Activated CD8-positive, alpha-beta memory T cell treated with anti-CD3 and anti-CD28 coated beads for 36 hours (primary cell): Measurements from ENCODE around the gene DAAM2. TPM values are rescaled to one million over a fixed set of nuclear protein-coding genes. Genes with fewer than 3 reads are reported as not detected.

ENCODE experiments used
- CTCF ChIA-PET: fragments of 350-600 bp; sonication (Branson Sonifier 250); formaldehyde crosslinking; loops from one replicate; lab custom pipeline; 2021; ENCODE audit warnings: antibody characterized with exemption; lab: Charles Lee
- POLR2A ChIA-PET: fragments of 350-600 bp; sonication (Branson Sonifier 250); formaldehyde crosslinking; loops from one replicate; lab custom pipeline; 2021; ENCODE audit warnings: antibody characterized with exemption; lab: Charles Lee
- total RNA-seq, 2 experiments: library from RNA; stranded (reverse); gene quantifications; one replicate each; pipeline ENCODE4 v1.2.3, GENCODE V29; 2021

DAAM2 gene
- total RNA-seq, 2 experiments from 2014 or later = not detected

GRCh38 chr6:39917329-39917728, 125.2 kb downstream of the DAAM2 start:
- ChIA-PET CTCF (no interaction called here), POLR2A (no interaction called here)

- ChIA-PET POLR2A (no interaction called here), CTCF (no interaction called here)
Observed at GRCh38 chr6:39917981-39918380, 125.8 kb downstream of the DAAM2 start.

- POLR2A ChIA-PET = no interaction called here
- CTCF ChIA-PET = no interaction called here
Observed at GRCh38 chr6:39918831-39919230, 126.7 kb downstream of the DAAM2 start.

- ChIA-PET CTCF (no interaction called here), POLR2A (no interaction called here)
Observed at GRCh38 chr6:39920157-39920556, 128.0 kb downstream of the DAAM2 start.

GRCh38 chr6:39922821-39923220, 130.6 kb downstream of the DAAM2 start:
- CTCF ChIA-PET = no interaction called here
- POLR2A ChIA-PET = no interaction called here

- ChIA-PET POLR2A (no interaction called here), CTCF (no interaction called here)
Observed at GRCh38 chr6:39923394-39923793, 131.2 kb downstream of the DAAM2 start.

GRCh38 chr6:39923861-39924260, 131.7 kb downstream of the DAAM2 start:
- ChIA-PET POLR2A (no interaction called here), CTCF (no interaction called here)

GRCh38 chr6:39924283-39924682, 132.1 kb downstream of the DAAM2 start:
- ChIA-PET CTCF (no interaction called here), POLR2A (no interaction called here)

- ChIA-PET POLR2A (no interaction called here), CTCF (no interaction called here)
Observed at GRCh38 chr6:39925191-39925930, 133.2 kb downstream of the DAAM2 start.

- ChIA-PET POLR2A (no interaction called here), CTCF (no interaction called here)
Observed at GRCh38 chr6:39925931-39926290, 133.7 kb downstream of the DAAM2 start.

GRCh38 chr6:39926668-39927067, 134.5 kb downstream of the DAAM2 start:
- CTCF ChIA-PET = no interaction called here

GRCh38 chr6:39927159-39927558, 135.0 kb downstream of the DAAM2 start:
- CTCF ChIA-PET = no interaction called here
- POLR2A ChIA-PET = no interaction called here

More at GRCh38 chr6:39926668-39927067, 134.5 kb downstream of the DAAM2 start:
- POLR2A ChIA-PET = no interaction called here

GRCh38 chr6:39929039-39929732, 137.0 kb downstream of the DAAM2 start:
- ChIA-PET CTCF (no interaction called here), POLR2A (no interaction called here)

GRCh38 chr6:39929733-39930461, 137.7 kb downstream of the DAAM2 start:
- ChIA-PET POLR2A (no interaction called here), CTCF (no interaction called here)

- CTCF ChIA-PET = no interaction called here
- POLR2A ChIA-PET = no interaction called here
Observed at GRCh38 chr6:39930540-39930939, 138.4 kb downstream of the DAAM2 start.

GRCh38 chr6:39931607-39932006, 139.4 kb downstream of the DAAM2 start:
- POLR2A ChIA-PET = no interaction called here

GRCh38 chr6:39932386-39932910, 140.3 kb downstream of the DAAM2 start:
- CTCF ChIA-PET = no interaction called here
- POLR2A ChIA-PET = no interaction called here

More at GRCh38 chr6:39931607-39932006, 139.4 kb downstream of the DAAM2 start:
- CTCF ChIA-PET = no interaction called here

- CTCF ChIA-PET = no interaction called here
- POLR2A ChIA-PET = no interaction called here
Observed at GRCh38 chr6:39933669-39934130, 141.5 kb downstream of the DAAM2 start.

- CTCF ChIA-PET = no interaction called here
- POLR2A ChIA-PET = no interaction called here
Observed at GRCh38 chr6:39934131-39934757, 142.1 kb downstream of the DAAM2 start, which contains the start of gene MOCS1. TSS of gene MOCS1 (minus strand) at chr6:39934462. CDS start at chr6:39934417, 45 bp downstream.

- POLR2A ChIA-PET = no interaction called here
- CTCF ChIA-PET = no interaction called here
Observed at GRCh38 chr6:39935241-39935640, 143.1 kb downstream of the DAAM2 start.
